Measurements from ENCODE around the gene NUAK2.

DNA sequence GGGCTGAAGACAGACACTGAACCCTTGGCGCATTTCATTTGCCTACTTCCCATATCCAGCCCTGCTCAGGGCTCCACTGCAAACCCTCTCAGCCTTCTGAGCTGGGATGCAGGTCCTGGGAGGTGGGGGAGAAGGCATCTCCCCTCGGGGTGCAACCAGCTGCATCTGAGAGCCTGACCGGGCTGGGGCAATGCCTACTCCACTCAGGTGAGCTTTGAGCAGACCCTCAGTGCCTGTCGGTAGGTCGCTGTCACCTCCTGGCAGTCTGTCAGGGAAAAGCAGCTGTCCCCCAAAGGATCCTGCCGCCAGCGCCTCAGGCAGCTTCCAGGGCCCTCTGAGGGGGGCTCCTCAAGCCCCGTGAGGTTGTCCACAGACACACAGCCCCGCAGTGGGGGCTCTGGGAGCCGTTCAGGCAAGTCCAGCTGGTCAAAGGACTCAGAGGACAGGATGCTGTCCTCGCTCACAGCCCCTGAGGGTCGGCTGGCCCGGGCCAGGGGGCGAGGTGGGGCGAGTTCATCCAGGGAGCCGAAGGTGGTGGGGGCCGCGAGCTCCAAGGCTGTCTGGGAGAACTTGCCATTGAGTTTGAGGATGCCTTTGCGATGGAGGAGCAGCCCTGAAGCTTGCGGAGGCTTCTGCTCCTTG lies 18.2 kb downstream of the NUAK2 start:
- TF ChIP-seq, protein P1, sequence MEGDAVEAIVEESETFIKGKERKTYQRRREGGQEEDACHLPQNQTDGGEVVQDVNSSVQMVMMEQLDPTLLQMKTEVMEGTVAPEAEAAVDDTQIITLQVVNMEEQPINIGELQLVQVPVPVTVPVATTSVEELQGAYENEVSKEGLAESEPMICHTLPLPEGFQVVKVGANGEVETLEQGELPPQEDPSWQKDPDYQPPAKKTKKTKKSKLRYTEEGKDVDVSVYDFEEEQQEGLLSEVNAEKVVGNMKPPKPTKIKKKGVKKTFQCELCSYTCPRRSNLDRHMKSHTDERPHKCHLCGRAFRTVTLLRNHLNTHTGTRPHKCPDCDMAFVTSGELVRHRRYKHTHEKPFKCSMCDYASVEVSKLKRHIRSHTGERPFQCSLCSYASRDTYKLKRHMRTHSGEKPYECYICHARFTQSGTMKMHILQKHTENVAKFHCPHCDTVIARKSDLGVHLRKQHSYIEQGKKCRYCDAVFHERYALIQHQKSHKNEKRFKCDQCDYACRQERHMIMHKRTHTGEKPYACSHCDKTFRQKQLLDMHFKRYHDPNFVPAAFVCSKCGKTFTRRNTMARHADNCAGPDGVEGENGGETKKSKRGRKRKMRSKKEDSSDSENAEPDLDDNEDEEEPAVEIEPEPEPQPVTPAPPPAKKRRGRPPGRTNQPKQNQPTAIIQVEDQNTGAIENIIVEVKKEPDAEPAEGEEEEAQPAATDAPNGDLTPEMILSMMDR (conservative IDR thresholded peaks at IDR 0.05; ENCODE audit: low read depth, low read length) = no peak
- TF ChIP-seq EZH2 (IDR thresholded peaks at IDR 0.05; ENCODE audit: borderline replicate concordance, low read depth, low read length, poor library complexity, severe bottlenecking) = no peak

All from A673 (cell line).